IMR-90 (cell line): ENCODE data around the gene MDM1. TPM values are rescaled to one million over a fixed set of nuclear protein-coding genes. Genes with fewer than 3 reads are reported as not detected.

Experiments
- ATAC-seq: fragments of 200-7000 bp; cut with Tn5 transposase; 2 replicates; pipeline ENCODE4 v1.9.1; 2020; ENCODE audit warnings: low read depth, mild to moderate bottlenecking, moderate library complexity
- BruUV-seq: library from RNA; stranded (reverse); fragments of 400-500 nt; replicated peaks from 2 replicates; lab custom pipeline; 2021; lab: Mats Ljungman, UMichigan
- CTCF ChIA-PET: fragments of 300-600 bp; formaldehyde crosslinking; extraction: SDS; loops from one replicate; lab custom pipeline; 2021; ENCODE audit warnings: antibody characterized with exemption; lab: Yijun Ruan, JAX
- POLR2A ChIA-PET: fragments of 300-600 bp; sonication (Branson Sonifier 250); formaldehyde crosslinking; loops from one replicate; lab custom pipeline; 2022; ENCODE audit warnings: antibody characterized with exemption; ENCODE audit not compliant: unreplicated experiment; lab: Charles Lee
- DNase-seq: peaks from one replicate; pipeline ENCODE4 v3.0.0; 2013
- H2AFZ ChIP-seq: replicated peaks from 2 replicates; pipeline ENCODE3; 2013; ENCODE audit warnings: low read length, mild to moderate bottlenecking; ENCODE audit not compliant: poor library complexity
- H2AK5ac ChIP-seq: 2 replicates; pipeline ENCODE4 v1.6.1; 2013; ENCODE audit warnings: low read depth, low read length, inconsistent platforms
- H2AK9ac ChIP-seq: replicated peaks from 2 replicates; pipeline ENCODE3; 2013; ENCODE audit warnings: mild to moderate bottlenecking, low read depth, low read length, moderate library complexity; ENCODE audit not compliant: poor library complexity
- H2BK120ac ChIP-seq: 2 replicates; pipeline ENCODE4 v1.6.1; 2013; ENCODE audit warnings: low read depth, low read length, inconsistent platforms
- H2BK15ac ChIP-seq: 3 replicates; pipeline ENCODE4 v1.6.1; 2013; ENCODE audit warnings: low read depth, low read length, inconsistent platforms
- H2BK20ac ChIP-seq: 2 replicates; pipeline ENCODE4 v1.6.1; 2013; ENCODE audit warnings: low read depth, mild to moderate bottlenecking, inconsistent platforms, low read length, moderate library complexity
- H2BK5ac ChIP-seq: 2 replicates; pipeline ENCODE4 v1.6.1; 2013; ENCODE audit warnings: mild to moderate bottlenecking, low read depth, low read length, inconsistent platforms; ENCODE audit not compliant: poor library complexity, severe bottlenecking
- H3K14ac ChIP-seq: replicated peaks from 2 replicates; pipeline ENCODE4 v1.6.1; 2013; ENCODE audit warnings: low read depth, low read length, inconsistent platforms
- H3K18ac ChIP-seq: 2 replicates; pipeline ENCODE4 v1.6.1; 2013; ENCODE audit warnings: low read depth, low read length, control low read depth
- H3K23ac ChIP-seq: 2 replicates; pipeline ENCODE4 v1.6.1; 2013; ENCODE audit warnings: low read depth, low read length, inconsistent platforms
- H3K27ac ChIP-seq: 2 replicates; pipeline ENCODE4 v1.5.1; 2013; ENCODE audit warnings: mild to moderate bottlenecking, control low read depth, low read length; ENCODE audit not compliant: insufficient read depth
- H3K27me3 ChIP-seq: 2 replicates; pipeline ENCODE4 v1.6.1; 2013; ENCODE audit warnings: low read length; ENCODE audit not compliant: control insufficient read depth, insufficient read depth
- H3K36me3 ChIP-seq: 2 replicates; pipeline ENCODE4 v1.6.1; 2013; ENCODE audit warnings: low read length, mixed read lengths; ENCODE audit not compliant: control insufficient read depth, insufficient read depth
- H3K4ac ChIP-seq: 2 replicates; pipeline ENCODE4 v1.6.1; 2013; ENCODE audit warnings: low read depth, low read length, inconsistent platforms
- H3K4me1 ChIP-seq: 2 replicates; pipeline ENCODE4 v1.6.1; 2013; ENCODE audit warnings: low read length, mixed read lengths; ENCODE audit not compliant: control insufficient read depth, insufficient read depth
- H3K4me2 ChIP-seq: 2 replicates; pipeline ENCODE4 v1.6.1; 2013; ENCODE audit warnings: low read depth, mild to moderate bottlenecking, control low read depth, low read length, moderate library complexity
- H3K4me3 ChIP-seq: 2 replicates; pipeline ENCODE4 v1.5.1; 2013; ENCODE audit warnings: low read depth, mild to moderate bottlenecking, control low read depth, low read length, moderate library complexity; ENCODE audit not compliant: insufficient read depth
- H3K56ac ChIP-seq: 2 replicates; pipeline ENCODE4 v1.6.1; 2013; ENCODE audit warnings: low read length, inconsistent platforms; ENCODE audit not compliant: insufficient read depth; ENCODE audit errors: extremely low read depth
- H3K79me1 ChIP-seq, 2 experiments: 2 replicates each; pipeline ENCODE4 v1.6.1; 2013; ENCODE audit warnings: low read length in 2 of 2, inconsistent platforms in 1 of 2, low read depth in 1 of 2
- H3K9ac ChIP-seq: 2 replicates; pipeline ENCODE4 v1.6.1; 2013; ENCODE audit warnings: low read depth, low read length, control low read depth
- H3K9me1 ChIP-seq: 2 replicates; pipeline ENCODE4 v1.6.1; 2013; ENCODE audit warnings: low read length, inconsistent platforms; ENCODE audit not compliant: insufficient read depth
- H3K9me3 ChIP-seq: 2 replicates; pipeline ENCODE4 v1.6.1; 2013; ENCODE audit warnings: low read length; ENCODE audit not compliant: control insufficient read depth, insufficient read depth
- H4K20me1 ChIP-seq: 2 replicates; pipeline ENCODE4 v1.6.1; 2013; ENCODE audit warnings: low read length, inconsistent platforms; ENCODE audit not compliant: insufficient read depth
- H4K5ac ChIP-seq: 2 replicates; pipeline ENCODE4 v1.6.1; 2013; ENCODE audit warnings: mild to moderate bottlenecking, low read depth, low read length, control low read depth
- H4K8ac ChIP-seq, 2 experiments: 2 replicates each; pipeline ENCODE4 v1.6.1; 2013; ENCODE audit warnings: low read depth in 2 of 2, low read length in 2 of 2, control low read depth in 1 of 2, inconsistent platforms in 1 of 2
- H4K91ac ChIP-seq: 2 replicates; pipeline ENCODE4 v1.6.1; 2013; ENCODE audit warnings: low read depth, low read length, inconsistent platforms; ENCODE audit not compliant: insufficient read depth
- BHLHE40 ChIP-seq: fragments of 150-350 bp; IDR thresholded peaks from 2 replicates; pipeline ENCODE4 v1.6.1; 2016; ENCODE audit warnings: mild to moderate bottlenecking, low read depth, low read length
- CEBPB ChIP-seq: IDR thresholded peaks from 2 replicates; pipeline ENCODE4 v1.6.1; 2012; ENCODE audit warnings: low read depth, low read length, improper control_type of control experiment
- CTCF ChIP-seq: conservative IDR thresholded peaks from 2 replicates; pipeline ENCODE4 v1.5.1; 2012; ENCODE audit warnings: mild to moderate bottlenecking, low read depth, low read length, improper control_type of control experiment
- ELK1 ChIP-seq: fragments of 150-350 bp; IDR thresholded peaks from 2 replicates; pipeline ENCODE4 v1.6.1; 2016; ENCODE audit warnings: low read depth, mild to moderate bottlenecking, low read length, moderate library complexity, borderline replicate concordance
- FOS ChIP-seq: fragments of 150-350 bp; IDR thresholded peaks from 2 replicates; pipeline ENCODE4 v1.6.1; 2016; ENCODE audit warnings: low read depth, low read length
- MAFK ChIP-seq: IDR thresholded peaks from 2 replicates; pipeline ENCODE4 v1.6.1; 2012; ENCODE audit warnings: low read depth, low read length, improper control_type of control experiment
- MAZ ChIP-seq: IDR thresholded peaks from 2 replicates; pipeline ENCODE4 v1.6.1; 2012; ENCODE audit warnings: low read depth, mild to moderate bottlenecking, low read length, improper control_type of control experiment, moderate library complexity, borderline replicate concordance
- MXI1 ChIP-seq: IDR thresholded peaks from 2 replicates; pipeline ENCODE4 v1.6.1; 2012; ENCODE audit warnings: low read depth, mild to moderate bottlenecking, low read length, moderate library complexity, borderline replicate concordance
- NFE2L2 ChIP-seq: fragments of 150-350 bp; IDR thresholded peaks from 2 replicates; pipeline ENCODE4 v1.6.1; 2016; ENCODE audit warnings: low read depth, mild to moderate bottlenecking, low read length
- POLR2A ChIP-seq: IDR thresholded peaks from 2 replicates; pipeline ENCODE4 v1.6.1; 2012; ENCODE audit warnings: mild to moderate bottlenecking, low read depth, low read length
- RAD21 ChIP-seq: IDR thresholded peaks from 2 replicates; pipeline ENCODE4 v1.6.1; 2012; ENCODE audit warnings: low read length, improper control_type of control experiment
- RCOR1 ChIP-seq: IDR thresholded peaks from 2 replicates; pipeline ENCODE4 v1.6.1; 2012; ENCODE audit warnings: mild to moderate bottlenecking, low read length, improper control_type of control experiment; ENCODE audit not compliant: insufficient replicate concordance
- RFX5 ChIP-seq: IDR thresholded peaks from 2 replicates; pipeline ENCODE4 v1.8.0; 2012; ENCODE audit warnings: low read depth, mild to moderate bottlenecking, low read length, moderate library complexity
- SMC3 ChIP-seq: fragments of 150-350 bp; IDR thresholded peaks from 2 replicates; pipeline ENCODE4 v1.6.1; 2016; ENCODE audit warnings: low read depth, mild to moderate bottlenecking, antibody characterized with exemption, low read length, moderate library complexity
- USF2 ChIP-seq: fragments of 150-350 bp; IDR thresholded peaks from 2 replicates; pipeline ENCODE4 v1.6.1; 2017; ENCODE audit warnings: mild to moderate bottlenecking, antibody characterized with exemption, low read length, low read depth
- WGBS, 2 experiments: methylation state at CpG; one replicate each; pipeline versions ENCODE4 v1.1.5 to v1.1.7; 2013; ENCODE audit warnings: missing lambda C conversion rate in 2 of 2; ENCODE audit not compliant: insufficient read length in 1 of 2; ENCODE audit errors: extremely low coverage in 2 of 2; 5-methylcytosine and 5-hydroxymethylcytosine counted together
- dilution Hi-C: fragments of 300-500 bp; cut with HindIII; formaldehyde crosslinking; loops from one replicate; pipeline ENCODE4 v1.14.3; 2018; ENCODE audit warnings: low sequenced_read_pairs; ENCODE audit not compliant: unreplicated experiment
- in situ Hi-C: fragments of 300-500 bp; cut with MboI; formaldehyde crosslinking; loops from 3 replicates; pipeline ENCODE4 v1.14.3; 2019; ENCODE audit warnings: low sequenced_read_pairs, inconsistent platforms, mixed read lengths
- intact Hi-C: fragments of 100-400 bp; cut with micrococcal nuclease; formaldehyde crosslinking; loops from 2 replicates; pipeline ENCODE4 v1.10.0; 2022
- polyA plus RNA-seq, 3 experiments: library from polyadenylated mRNA; depleted of rRNA; stranded (reverse); fragments of >200 nt; gene quantifications; 2 replicates each; pipeline ENCODE4 v1.2.3, GENCODE V29; 2012; ENCODE audit warnings: low replicate concordance in 1 of 3
- total RNA-seq: library from RNA; depleted of rRNA; stranded (reverse); fragments of >200 nt; gene quantifications from 2 replicates; pipeline ENCODE4 v1.2.3, GENCODE V29; 2012

Gene MDM1
- total and polyA plus RNA-seq, 2 of the 4 experiments (the other 2 are of a cell fraction) = 5.6 to 5.7 TPM

- Histone ChIP-seq H2BK15ac (no peak overlapping the region), H3K9ac (no peak overlapping the region), H3K79me1 (no peaks in the 10 kb centered on the region), H4K5ac (no peak overlapping the region), H3K36me3 (no peaks in the 10 kb centered on the region), H3K4me2 (peak overlapping the region; percentile 82), H2BK5ac (peak overlapping the region; percentile 84), H3K56ac (no peak overlapping the region), H3K27me3 (no peaks in the 10 kb centered on the region), H3K14ac (no peak overlapping the region; the same call in 1 of the 2 replicates), H3K4ac (no peak overlapping the region), H3K4me1 (peaks cover 2% of the 10 kb centered on the region; the same call in 1 of the 2 replicates), H3K27ac (0 out of 2 replicates have a peak overlapping the region, but pooled peaks have one; percentile 35), H3K4me3 (no peak overlapping the region), H3K9me1 (no peaks in the 10 kb centered on the region), H2AK5ac (no peak overlapping the region; the same call in 1 of the 2 replicates), H3K23ac (no peak overlapping the region), H2BK20ac (no peak overlapping the region), H3K18ac (peak overlapping the region; percentile 82; the same call in 1 of the 2 replicates), H2AFZ (no peak overlapping the region), H4K8ac (peak overlapping the region in 1 of 2 experiments; percentile 83; a peak in 2 of 4 replicates), H2AK9ac (no peak overlapping the region), H3K9me3 (no peaks in the 10 kb centered on the region), H4K91ac (no peak overlapping the region), H2BK120ac (peak overlapping the region; percentile 47; the same call in 1 of the 2 replicates), H4K20me1 (no peaks in the 10 kb centered on the region)
- DNase-seq = peak; percentile 92
- POLR2A ChIA-PET = no interaction called here
- ATAC-seq = peak; percentile 91
- CTCF ChIA-PET = interaction anchor here (0.6 kb wide), 1 partner anchor 9 kb away, joined by 3 read pairs; no protein-coding TSS in a partner anchor
- no TSS peak for BruUV-seq
- dilution Hi-C loops = no loop called here
- intact Hi-C loops = no loop called here
- in situ Hi-C loops = no loop called here
- no CpG with 5 or more reads among the region's 3 CpGs for WGBS, 2 experiments
- TF ChIP-seq RCOR1 (no peak), CTCF (no peak), MXI1 (no peak), SMC3 (no peak), ELK1 (no peak), FOS (no peak), NFE2L2 (no peak), POLR2A (no peak), BHLHE40 (no peak), RFX5 (no peak), USF2 (no peak), MAFK (no peak), RAD21 (no peak), MAZ (no peak), CEBPB (no peak)
These were observed 72.7 kb downstream of the MDM1 start for GRCh38 chr12:68259318-68259940.
